ENCODE results near the gene ACTN3.
"Not testable (repeated sequence)": the region's sequence is repeated elsewhere in the genome, so short reads cannot be mapped to it uniquely, and the experiment has no call there.

The ACTN3 gene

GRCh38 chr11:66566221-66566620, 19.5 kb downstream of the ACTN3 start:
- no peak for DNase-seq (ENCODE audit: low read depth)

- DNase-seq (ENCODE audit: low read depth), result no peak
Observed at GRCh38 chr11:66567787-66568123, 21.1 kb downstream of the ACTN3 start.

GRCh38 chr11:66568124-66568916, 21.6 kb downstream of the ACTN3 start, which contains the start of gene CTSF:
CTSF (minus strand) TSS chr11:66568606; CDS start chr11:66568486, 120 bp downstream.
- peak; percentile 54 for DNase-seq (ENCODE audit: low read depth)

GRCh38 chr11:66569076-66569475, 22.4 kb downstream of the ACTN3 start:
- DNase-seq (ENCODE audit: low read depth), result no peak

GRCh38 chr11:66570079-66570849, 23.6 kb downstream of the ACTN3 start:
- DNase-seq (ENCODE audit: low read depth), result no peak

- DNase-seq (ENCODE audit: low read depth), result no peak
Observed at GRCh38 chr11:66570850-66571180, 24.1 kb downstream of the ACTN3 start.

GRCh38 chr11:66579017-66579606, 32.4 kb downstream of the ACTN3 start:
- peak; percentile 58 for DNase-seq (ENCODE audit: low read depth)

- DNase-seq (ENCODE audit: low read depth), result no peak
Observed at GRCh38 chr11:66580803-66581202, 34.1 kb downstream of the ACTN3 start.

GRCh38 chr11:66581261-66581660, 34.6 kb downstream of the ACTN3 start:
- no peak for DNase-seq (ENCODE audit: low read depth)

GRCh38 chr11:66582565-66583147, 36.0 kb downstream of the ACTN3 start:
- not testable (repeated sequence) for DNase-seq (ENCODE audit: low read depth)

- not testable (repeated sequence) for DNase-seq (ENCODE audit: low read depth)
Observed at GRCh38 chr11:66585447-66585846, 38.7 kb downstream of the ACTN3 start.

GRCh38 chr11:66586136-66586535, 39.4 kb downstream of the ACTN3 start:
- no peak for DNase-seq (ENCODE audit: low read depth)

- DNase-seq (ENCODE audit: low read depth), result not testable (repeated sequence)
Observed at GRCh38 chr11:66589315-66589714, 42.6 kb downstream of the ACTN3 start.

- DNase-seq (ENCODE audit: low read depth), result no peak
Observed at GRCh38 chr11:66589996-66590675, 43.4 kb downstream of the ACTN3 start.

- DNase-seq (ENCODE audit: low read depth), result no peak
Observed at GRCh38 chr11:66591175-66591574, 44.5 kb downstream of the ACTN3 start.

GRCh38 chr11:66592457-66593302, 46.0 kb downstream of the ACTN3 start, which contains the start of the genes CCDC87 and CCS:
CCDC87 (minus strand) TSS chr11:66593063; CDS start chr11:66593015, 48 bp downstream.
CCS (plus strand) TSS chr11:66593185; CDS start chr11:66593262, 77 bp downstream.
- DNase-seq (ENCODE audit: low read depth), result peak; percentile 88

- DNase-seq (ENCODE audit: low read depth), result no peak
Observed at GRCh38 chr11:66593303-66593635, 46.6 kb downstream of the ACTN3 start.

GRCh38 chr11:66593650-66594049, 46.9 kb downstream of the ACTN3 start:
- DNase-seq (ENCODE audit: low read depth), result no peak

- DNase-seq (ENCODE audit: low read depth), result peak; percentile 62
Observed at GRCh38 chr11:66595245-66595904, 48.7 kb downstream of the ACTN3 start.

GRCh38 chr11:66598993-66599392, 52.3 kb downstream of the ACTN3 start:
- no peak for DNase-seq (ENCODE audit: low read depth)

Measured in stromal cell of bone marrow (primary cell).